Gastroesophageal sphincter (tissue), 4 donors: Measurements from ENCODE around the gene CCDC167. TPM values are rescaled to one million over a fixed set of nuclear protein-coding genes. Genes with fewer than 3 reads are reported as not detected.

Experiments used
- ATAC-seq: fragments of 150-250 bp; one replicate; pipeline ENCODE4 v1.9.1; 2016; ENCODE audit warnings: mild to moderate bottlenecking, moderate library complexity
- H3K27ac ChIP-seq, 4 donors: fragments of 200-600 bp; sonication (generic) in 3 of 4; 1 replicate in 3 of 4; 2 replicates in 1 of 4; pipeline ENCODE4 v1.5.1; 2016 to 2019
- H3K27me3 ChIP-seq: fragments of 200-600 bp; sonication (generic); one replicate; pipeline ENCODE4 v1.5.1; 2019
- H3K36me3 ChIP-seq, 2 donors: fragments of 200-600 bp; sonication (generic); one replicate each; pipeline ENCODE4 v1.5.1; 2019; ENCODE audit warnings: control low read depth in 1 of 2
- H3K4me1 ChIP-seq, 3 donors: fragments of 200-600 bp; sonication (generic); 1 replicate in 2 of 3; 2 replicates in 1 of 3; pipeline ENCODE4 v1.5.1; 2016 to 2019; ENCODE audit warnings: control low read depth in 2 of 3
- H3K4me3 ChIP-seq, 2 donors: fragments of 200-600 bp; sonication (generic); one replicate each; pipeline ENCODE4 v1.5.1; 2019; ENCODE audit warnings: mild to moderate bottlenecking in 1 of 2, moderate library complexity in 1 of 2
- H3K9me3 ChIP-seq, 3 donors: fragments of 200-600 bp; sonication (generic); one replicate each; pipeline ENCODE4 v1.5.1; 2017 to 2019; ENCODE audit warnings: control low read depth in 2 of 3
- EP300 ChIP-seq: sonication (generic); formaldehyde crosslinking; IDR thresholded peaks from one replicate; pipeline ENCODE4 v1.6.1; 2017; ENCODE audit warnings: antibody characterized with exemption, mild to moderate bottlenecking
- POLR2A ChIP-seq, 2 donors: fragments of 450-650 bp; IDR thresholded peaks; one replicate each; pipeline ENCODE4 v1.6.1; 2017; ENCODE audit warnings: antibody characterized with exemption in 2 of 2, mild to moderate bottlenecking in 2 of 2, moderate library complexity in 1 of 2
- POLR2AphosphoS5 ChIP-seq: sonication (generic); formaldehyde crosslinking; IDR thresholded peaks from one replicate; pipeline ENCODE4 v1.6.1; 2017; ENCODE audit warnings: antibody characterized with exemption
- WGBS, 2 donors: methylation state at CpG; one replicate each; pipeline ENCODE4 v1.1.5; 2018; ENCODE audit warnings: low coverage in 1 of 2; 5-methylcytosine and 5-hydroxymethylcytosine counted together
- total RNA-seq, 4 donors: library from RNA; depleted of rRNA; stranded (reverse); fragments of >200 nt; gene quantifications; one replicate each; pipeline ENCODE4 v1.1.0, GENCODE V29; 2016
- TF ChIP-seq, protein P1 (sequence below), 4 experiments: fragments of 200-600 bp in 2 of 4; fragments of 450-650 bp in 2 of 4; sonication (generic) in 1 of 4; IDR thresholded peaks; one replicate each; pipeline ENCODE4 v1.5.1; 2017 to 2019; ENCODE audit warnings: antibody characterized with exemption in 4 of 4, mild to moderate bottlenecking in 2 of 4, moderate library complexity in 2 of 4

Gene CCDC167
- total RNA-seq, 4 donors from 2014 or later = 10.6 to 16.2 (median 14.3) TPM

- 67 to 72% methylated on average over 7 to 19 of the region's 19 CpGs for WGBS, 2 donors
- no peaks in the 10 kb centered on the region for H3K9me3 ChIP-seq
- H3K4me3 ChIP-seq = no peak overlapping the region
- no peak overlapping the region for H3K27ac ChIP-seq
- ATAC-seq = no peak
- H3K36me3 ChIP-seq = no peaks in the 10 kb centered on the region
- TF ChIP-seq POLR2A (IDR thresholded peaks at IDR 0.05) (no peak), POLR2AphosphoS5 (no peak), EP300 (no peak)
- TF ChIP-seq, protein P1, sequence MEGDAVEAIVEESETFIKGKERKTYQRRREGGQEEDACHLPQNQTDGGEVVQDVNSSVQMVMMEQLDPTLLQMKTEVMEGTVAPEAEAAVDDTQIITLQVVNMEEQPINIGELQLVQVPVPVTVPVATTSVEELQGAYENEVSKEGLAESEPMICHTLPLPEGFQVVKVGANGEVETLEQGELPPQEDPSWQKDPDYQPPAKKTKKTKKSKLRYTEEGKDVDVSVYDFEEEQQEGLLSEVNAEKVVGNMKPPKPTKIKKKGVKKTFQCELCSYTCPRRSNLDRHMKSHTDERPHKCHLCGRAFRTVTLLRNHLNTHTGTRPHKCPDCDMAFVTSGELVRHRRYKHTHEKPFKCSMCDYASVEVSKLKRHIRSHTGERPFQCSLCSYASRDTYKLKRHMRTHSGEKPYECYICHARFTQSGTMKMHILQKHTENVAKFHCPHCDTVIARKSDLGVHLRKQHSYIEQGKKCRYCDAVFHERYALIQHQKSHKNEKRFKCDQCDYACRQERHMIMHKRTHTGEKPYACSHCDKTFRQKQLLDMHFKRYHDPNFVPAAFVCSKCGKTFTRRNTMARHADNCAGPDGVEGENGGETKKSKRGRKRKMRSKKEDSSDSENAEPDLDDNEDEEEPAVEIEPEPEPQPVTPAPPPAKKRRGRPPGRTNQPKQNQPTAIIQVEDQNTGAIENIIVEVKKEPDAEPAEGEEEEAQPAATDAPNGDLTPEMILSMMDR (IDR thresholded peaks at IDR 0.05) = no peak
- no peaks in the 10 kb centered on the region for H3K4me1 ChIP-seq
- peaks cover 64% of the 10 kb centered on the region for H3K27me3 ChIP-seq
Observed at GRCh38 chr6:37524025-37524969, 24.6 kb upstream of the CCDC167 start.

- no peak for TF ChIP-seq EP300
- TF ChIP-seq, protein P1 (IDR thresholded peaks at IDR 0.05) = no peak
- TF ChIP-seq POLR2A (IDR thresholded peaks at IDR 0.05) = no peak
- TF ChIP-seq POLR2AphosphoS5 = no peak
- Histone ChIP-seq H3K4me1 (no peaks in the 10 kb centered on the region), H3K27me3 (peaks cover 55% of the 10 kb centered on the region), H3K27ac (no peak overlapping the region), H3K4me3 (no peak overlapping the region), H3K36me3 (no peaks in the 10 kb centered on the region), H3K9me3 (no peaks in the 10 kb centered on the region)
- no peak for ATAC-seq
- WGBS, 2 donors = 53 to 71% methylated on average over 2 to 3 of the region's 7 CpGs
Observed at GRCh38 chr6:37523412-37523811, 23.7 kb upstream of the CCDC167 start.

DNA sequence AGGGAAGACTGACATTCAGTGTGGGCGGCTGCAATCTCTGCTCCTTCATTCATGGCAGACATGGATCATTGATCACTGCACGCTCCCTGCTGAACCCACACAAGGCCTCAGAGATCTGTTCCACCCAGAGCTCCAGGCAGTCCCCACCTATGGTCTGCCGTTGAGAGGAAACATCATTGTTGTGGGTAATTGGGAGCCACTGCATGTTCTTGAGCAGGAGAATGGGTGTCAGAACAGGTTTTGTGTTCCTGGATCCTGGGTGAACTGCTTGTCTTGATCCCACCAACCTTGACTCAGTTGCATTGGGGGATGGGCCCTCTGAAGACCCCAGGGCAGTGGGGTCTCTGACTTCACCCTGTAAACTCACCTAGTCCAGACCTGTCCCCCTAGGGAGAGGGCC is 23.1 kb upstream of the CCDC167 start:
- ATAC-seq = no peak

GRCh38 chr6:37521674-37522073 is 22.0 kb upstream of the CCDC167 start:
- no peaks in the 10 kb centered on the region for H3K36me3 ChIP-seq
- WGBS, 2 donors = 56 to 88% methylated on average over 1 of the region's 4 CpGs

More for the DNA sequence above, 23.1 kb upstream of the CCDC167 start:
- no peaks in the 10 kb centered on the region for H3K4me1 ChIP-seq
- no peak for TF ChIP-seq EP300
- H3K9me3 ChIP-seq = no peaks in the 10 kb centered on the region
- 82% methylated on average over 2 of the region's 3 CpGs; no CpG with 5 or more reads in 1 of the 2 donors for WGBS, 2 donors
- H3K36me3 ChIP-seq = no peaks in the 10 kb centered on the region
- no peak overlapping the region for H3K27ac ChIP-seq
- H3K4me3 ChIP-seq = no peak overlapping the region
- H3K27me3 ChIP-seq = peaks cover 50% of the 10 kb centered on the region

GRCh38 chr6:37520926-37521325 is 21.2 kb upstream of the CCDC167 start:
- TF ChIP-seq POLR2AphosphoS5 (no peak), EP300 (no peak), POLR2A (IDR thresholded peaks at IDR 0.05) (no peak)
- TF ChIP-seq, protein P1 (IDR thresholded peaks at IDR 0.05) = no peak
- H3K36me3 ChIP-seq = no peaks in the 10 kb centered on the region
- H3K4me1 ChIP-seq = peaks cover 0 to 11% (median 5%) of the 10 kb centered on the region in 3 donors
- H3K9me3 ChIP-seq = no peaks in the 10 kb centered on the region
- no peak overlapping the region for H3K27ac ChIP-seq
- peaks cover 36% of the 10 kb centered on the region for H3K27me3 ChIP-seq
- no peak overlapping the region for H3K4me3 ChIP-seq
- 78 to 90% methylated on average over 1 to 2 of the region's 6 CpGs for WGBS, 2 donors
- no peak for ATAC-seq

More at GRCh38 chr6:37521674-37522073, 22.0 kb upstream of the CCDC167 start:
- no peaks in the 10 kb centered on the region for H3K9me3 ChIP-seq
- peaks cover 0 to 3% (median 0%) of the 10 kb centered on the region in 3 donors for H3K4me1 ChIP-seq
- H3K27me3 ChIP-seq = peaks cover 38% of the 10 kb centered on the region
- no peak for ATAC-seq
- H3K27ac ChIP-seq = no peak overlapping the region
- TF ChIP-seq, protein P1 (IDR thresholded peaks at IDR 0.05) = no peak
- TF ChIP-seq EP300 (no peak), POLR2A (IDR thresholded peaks at IDR 0.05) (no peak), POLR2AphosphoS5 (no peak)
- no peak overlapping the region for H3K4me3 ChIP-seq
